Cardiac muscle cell (in vitro differentiated cells and primary cell): ENCODE measurements around the gene IGF2BP2. TPM values are rescaled to one million over a fixed set of nuclear protein-coding genes. Genes with fewer than 3 reads are reported as not detected.
A peak's percentile ranks its signal among the peaks of the same experiment; 100 is the strongest.

Experiments used
- DNase-seq, 2 donors: peaks; one replicate each; pipeline versions ENCODE4 v3.0.0 to v3.0.0-alpha.2; 2010 to 2017; ENCODE audit warnings: low read depth in 1 of 2, low spot score in 1 of 2
- H3K27ac ChIP-seq: fragments of 200-600 bp; sonication (generic); 2 replicates; pipeline ENCODE4 v1.5.1; 2016
- H3K27me3 ChIP-seq: fragments of 200-600 bp; sonication (generic); 2 replicates; pipeline ENCODE4 v1.6.0; 2016; ENCODE audit warnings: control low read depth
- H3K36me3 ChIP-seq: fragments of 200-600 bp; sonication (generic); 2 replicates; pipeline ENCODE4 v1.5.1; 2016; ENCODE audit warnings: control low read depth
- H3K4me1 ChIP-seq: fragments of 200-600 bp; sonication (generic); 2 replicates; pipeline ENCODE4 v1.8.1; 2017; ENCODE audit warnings: low read depth, mild to moderate bottlenecking, mixed run types
- H3K4me3 ChIP-seq: fragments of 200-600 bp; sonication (generic); 2 replicates; pipeline ENCODE4 v1.5.1; 2016; ENCODE audit warnings: mild to moderate bottlenecking
- H3K9me3 ChIP-seq: fragments of 200-600 bp; sonication (generic); 2 replicates; pipeline ENCODE4 v1.5.1; 2017; ENCODE audit warnings: low read depth, mild to moderate bottlenecking, control low read depth
- polyA plus RNA-seq: library from polyadenylated mRNA; unstranded; fragments of >200 nt; fragmentation: Nextera tagmentation; extraction: Ambion mirVana; gene quantifications from 2 replicates; pipeline ENCODE4 v1.2.1, GENCODE V29; 2016
- total RNA-seq: library from RNA; depleted of rRNA; stranded (reverse); fragments of >200 nt; gene quantifications from 2 replicates; pipeline ENCODE4 v1.2.3, GENCODE V29; 2016
- TF ChIP-seq, protein P1 (sequence below): IDR thresholded peaks from 2 replicates; pipeline ENCODE4 v1.5.1; 2012; ENCODE audit warnings: low read depth, mild to moderate bottlenecking, low read length

The IGF2BP2 gene
- total and polyA plus RNA-seq, 2 experiments from 2014 or later: 119 to 129 TPM

DNA sequence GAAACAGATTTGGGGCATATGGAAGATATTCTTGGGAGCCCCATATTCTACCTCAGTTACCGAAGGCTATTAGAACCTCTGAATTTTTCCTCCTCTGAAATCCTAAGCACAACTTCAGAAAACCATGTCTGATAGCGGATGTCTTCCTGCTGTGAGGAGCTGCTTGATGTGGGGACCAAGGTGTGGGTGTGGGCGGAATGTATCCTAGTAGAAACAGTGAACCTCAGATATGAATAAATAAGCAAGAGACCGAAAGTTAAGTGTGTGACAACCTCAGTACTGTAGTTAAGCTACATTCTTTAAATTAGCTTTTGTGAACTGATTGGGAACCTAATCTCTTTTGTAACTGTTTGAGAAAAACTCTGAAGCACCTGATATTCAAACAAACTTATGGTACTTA, 191.8 kb downstream of the IGF2BP2 start:
- Histone ChIP-seq H3K4me1 (no peaks in the 10 kb centered on the region), H3K9me3 (no peaks in the 10 kb centered on the region), H3K36me3 (peaks cover 16% of the 10 kb centered on the region), H3K27ac (no peak overlapping the region), H3K27me3 (no peaks in the 10 kb centered on the region), H3K4me3 (no peak overlapping the region)
- no peak for DNase-seq
- TF ChIP-seq, protein P1, sequence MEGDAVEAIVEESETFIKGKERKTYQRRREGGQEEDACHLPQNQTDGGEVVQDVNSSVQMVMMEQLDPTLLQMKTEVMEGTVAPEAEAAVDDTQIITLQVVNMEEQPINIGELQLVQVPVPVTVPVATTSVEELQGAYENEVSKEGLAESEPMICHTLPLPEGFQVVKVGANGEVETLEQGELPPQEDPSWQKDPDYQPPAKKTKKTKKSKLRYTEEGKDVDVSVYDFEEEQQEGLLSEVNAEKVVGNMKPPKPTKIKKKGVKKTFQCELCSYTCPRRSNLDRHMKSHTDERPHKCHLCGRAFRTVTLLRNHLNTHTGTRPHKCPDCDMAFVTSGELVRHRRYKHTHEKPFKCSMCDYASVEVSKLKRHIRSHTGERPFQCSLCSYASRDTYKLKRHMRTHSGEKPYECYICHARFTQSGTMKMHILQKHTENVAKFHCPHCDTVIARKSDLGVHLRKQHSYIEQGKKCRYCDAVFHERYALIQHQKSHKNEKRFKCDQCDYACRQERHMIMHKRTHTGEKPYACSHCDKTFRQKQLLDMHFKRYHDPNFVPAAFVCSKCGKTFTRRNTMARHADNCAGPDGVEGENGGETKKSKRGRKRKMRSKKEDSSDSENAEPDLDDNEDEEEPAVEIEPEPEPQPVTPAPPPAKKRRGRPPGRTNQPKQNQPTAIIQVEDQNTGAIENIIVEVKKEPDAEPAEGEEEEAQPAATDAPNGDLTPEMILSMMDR: no peak

DNA sequence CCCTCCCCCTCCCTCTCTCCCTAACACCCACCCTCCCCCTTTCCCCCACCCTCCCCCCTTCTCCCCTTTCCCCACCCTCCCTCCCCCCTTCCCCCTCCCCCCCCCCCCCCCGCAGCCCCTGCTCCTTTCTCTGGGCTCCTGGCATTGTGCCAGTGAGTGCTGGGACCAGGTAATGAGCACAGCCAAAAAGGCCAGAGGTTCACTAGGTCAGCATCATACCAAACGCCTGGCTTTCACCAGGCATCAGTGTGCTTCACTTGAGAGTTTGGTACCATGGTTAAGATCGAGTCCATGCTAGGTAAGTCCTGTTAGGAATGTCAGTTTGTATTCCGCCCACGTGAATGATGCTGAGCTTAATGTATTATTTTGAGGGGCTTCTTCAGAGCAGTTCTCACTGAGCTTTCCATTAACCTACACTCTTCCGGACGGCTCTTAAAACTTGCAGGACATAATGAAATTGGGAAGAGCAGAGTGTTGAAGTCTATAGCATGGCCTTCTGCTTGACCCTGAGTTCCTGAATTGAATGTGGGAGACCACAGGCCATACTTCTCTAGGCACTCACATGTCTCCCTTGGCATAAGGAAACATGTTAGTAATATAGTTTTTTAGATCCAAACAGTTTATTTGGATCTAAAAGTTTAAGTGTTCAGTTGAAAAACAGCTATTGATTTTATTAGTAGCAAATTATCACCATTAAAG, 193.2 kb downstream of the IGF2BP2 start:
- Histone ChIP-seq H3K36me3 (peaks cover 26% of the 10 kb centered on the region), H3K9me3 (no peaks in the 10 kb centered on the region), H3K27me3 (no peaks in the 10 kb centered on the region), H3K27ac (no peak overlapping the region), H3K4me3 (no peak overlapping the region), H3K4me1 (no peaks in the 10 kb centered on the region)
- peak in 1 of 2 donors; percentile 32 for DNase-seq
- TF ChIP-seq, protein P1: no peak

DNA sequence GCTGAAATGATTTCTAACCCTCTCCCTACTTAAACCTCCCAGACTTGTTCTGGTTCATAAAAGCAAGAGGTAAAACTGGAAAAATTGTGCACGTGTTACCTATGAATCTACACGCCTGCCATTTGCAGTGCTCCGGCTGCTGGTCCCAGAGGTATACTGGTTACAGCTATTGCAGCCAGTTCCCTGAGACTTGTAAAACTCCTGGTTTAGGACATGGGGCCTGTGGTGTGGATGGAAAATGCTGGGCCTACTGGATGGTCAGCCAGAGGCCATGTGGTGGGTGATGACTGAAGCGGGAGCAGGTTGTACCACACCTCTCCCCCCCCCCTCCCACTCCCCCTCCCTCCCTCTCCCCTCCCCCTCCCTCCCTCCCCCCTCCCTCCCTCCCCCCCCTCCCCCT, 193.7 kb downstream of the IGF2BP2 start:
- peak overlapping the region; percentile 31 for H3K27ac ChIP-seq
- no peak overlapping the region for H3K4me3 ChIP-seq
- TF ChIP-seq, protein P1: no peak
- no peaks in the 10 kb centered on the region for H3K4me1 ChIP-seq
- H3K36me3 ChIP-seq: peaks cover 29% of the 10 kb centered on the region
- DNase-seq: peak in 1 of 2 donors; percentile 29
- no peaks in the 10 kb centered on the region for H3K9me3 ChIP-seq
- no peaks in the 10 kb centered on the region for H3K27me3 ChIP-seq

DNA sequence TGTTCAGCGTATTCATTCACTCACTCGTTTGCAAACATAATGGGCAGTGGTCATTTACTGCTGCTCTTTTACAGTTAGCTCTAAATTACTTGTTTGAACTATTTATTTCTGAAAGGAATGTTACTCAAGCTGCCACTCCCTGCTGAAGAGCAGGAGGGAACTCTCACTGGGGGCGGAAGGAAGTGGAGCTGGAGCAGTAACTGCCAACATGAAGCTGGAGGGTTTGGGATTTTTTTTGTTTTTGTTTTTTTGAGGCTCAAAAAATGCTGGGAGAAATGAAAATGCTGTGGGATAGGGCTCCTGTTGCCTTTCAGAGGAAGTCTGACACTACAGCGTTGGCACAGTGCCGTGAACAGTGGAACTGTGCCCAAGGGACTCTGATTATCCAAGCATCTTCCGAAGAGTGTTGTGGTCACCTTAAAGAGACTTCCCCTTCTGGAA, 194.6 kb downstream of the IGF2BP2 start:
- Histone ChIP-seq H3K27me3 (no peaks in the 10 kb centered on the region), H3K4me1 (no peaks in the 10 kb centered on the region), H3K4me3 (no peak overlapping the region), H3K9me3 (no peaks in the 10 kb centered on the region), H3K36me3 (peaks cover 35% of the 10 kb centered on the region), H3K27ac (peak overlapping the region; percentile 35)
- TF ChIP-seq, protein P1: no peak
- DNase-seq: peak in 1 of 2 donors; percentile 66

DNA sequence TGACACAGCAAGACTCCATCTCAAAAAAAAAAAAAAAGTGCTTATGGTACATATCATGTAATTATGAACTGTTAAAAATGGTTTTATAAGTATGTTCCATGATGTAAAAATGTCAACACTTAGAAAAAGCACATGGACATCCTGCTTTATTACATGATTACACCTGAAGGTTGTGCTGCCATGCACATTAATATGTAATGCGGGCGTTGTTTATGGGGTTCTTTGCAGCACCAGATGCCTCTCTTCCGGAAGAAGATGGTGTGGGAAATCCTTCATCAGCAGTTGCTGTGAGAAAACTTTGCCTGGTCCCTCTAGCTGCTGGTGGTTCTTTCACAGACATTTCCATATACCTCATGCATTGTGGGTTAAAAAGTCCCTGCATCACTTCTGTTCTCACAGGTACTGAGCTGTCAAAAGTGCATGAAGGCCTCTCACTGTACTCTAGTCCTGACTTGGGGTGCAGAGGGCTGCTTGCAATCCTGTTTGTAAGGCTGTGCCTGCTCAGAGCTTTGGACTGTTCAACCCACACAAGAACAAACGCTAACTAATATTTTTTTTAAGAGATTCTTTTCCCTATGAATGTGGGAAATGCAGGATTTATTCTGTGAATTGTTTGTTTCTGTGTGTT, 195.2 kb downstream of the IGF2BP2 start:
- Histone ChIP-seq H3K27ac (peak overlapping the region; percentile 35), H3K4me1 (no peaks in the 10 kb centered on the region), H3K27me3 (no peaks in the 10 kb centered on the region), H3K36me3 (peaks cover 35% of the 10 kb centered on the region), H3K9me3 (no peaks in the 10 kb centered on the region), H3K4me3 (no peak overlapping the region)
- TF ChIP-seq, protein P1: no peak
- no peak for DNase-seq
